ENCODE data around the gene SGK1.
"Not testable (repeated sequence)": the region's sequence is repeated elsewhere in the genome, so short reads cannot be mapped to it uniquely, and the experiment has no call there.

The SGK1 gene

GRCh38 chr6:134256862-134257261, 61.0 kb downstream of the SGK1 start:
- ChIA-PET POLR2A (no interaction called here), CTCF (interaction anchor here (1.4 kb wide), 1 partner anchor 384 kb away, joined by 3 read pairs; no protein-coding TSS in a partner anchor)
- no peak overlapping the region for H3K4me3 ChIP-seq (ENCODE audit: low read depth, low read length)
- DNase-seq (ENCODE audit: low read depth, low spot score), result no peak
- TF ChIP-seq CTCF (IDR thresholded peaks at IDR 0.05; ENCODE audit: insufficient read depth, low read length, missing control alignments), result no peak

- H3K4me3 ChIP-seq (ENCODE audit: low read depth, low read length); CTCF ChIA-PET; POLR2A ChIA-PET; DNase-seq (ENCODE audit: low read depth, low spot score): not testable (repeated sequence)
Observed at GRCh38 chr6:134255280-134255679, 62.6 kb downstream of the SGK1 start.

- ChIA-PET POLR2A (interaction anchor here (0.7 kb wide), 1 partner anchor 335 kb away, joined by 3 read pairs; no protein-coding TSS in a partner anchor), CTCF (no interaction called here)
- TF ChIP-seq CTCF (IDR thresholded peaks at IDR 0.05; ENCODE audit: insufficient read depth, low read length, missing control alignments), result no peak
- H3K4me3 ChIP-seq (ENCODE audit: low read depth, low read length), result no peak overlapping the region
- DNase-seq (ENCODE audit: low read depth, low spot score), result no peak
Observed at GRCh38 chr6:134254118-134254517, 63.8 kb downstream of the SGK1 start.

- no peak for TF ChIP-seq CTCF (IDR thresholded peaks at IDR 0.05; ENCODE audit: insufficient read depth, low read length, missing control alignments)
- CTCF ChIA-PET, result no interaction called here
- POLR2A ChIA-PET, result interaction anchor here (0.7 kb wide), 1 partner anchor 336 kb away, joined by 3 read pairs; no protein-coding TSS in a partner anchor
- DNase-seq (ENCODE audit: low read depth, low spot score), result peak; percentile 51
- H3K4me3 ChIP-seq (ENCODE audit: low read depth, low read length), result no peak overlapping the region
Observed at GRCh38 chr6:134253681-134254080, 64.2 kb downstream of the SGK1 start.

- DNase-seq (ENCODE audit: low read depth, low spot score), result no peak
- POLR2A ChIA-PET, result no interaction called here
- no peak for TF ChIP-seq CTCF (IDR thresholded peaks at IDR 0.05; ENCODE audit: insufficient read depth, low read length, missing control alignments)
- CTCF ChIA-PET, result no interaction called here
- no peak overlapping the region for H3K4me3 ChIP-seq (ENCODE audit: low read depth, low read length)
Observed at GRCh38 chr6:134251320-134251719, 66.6 kb downstream of the SGK1 start.

GRCh38 chr6:134250776-134251175, 67.1 kb downstream of the SGK1 start:
- no peak overlapping the region for H3K4me3 ChIP-seq (ENCODE audit: low read depth, low read length)
- no peak for DNase-seq (ENCODE audit: low read depth, low spot score)
- ChIA-PET CTCF (interaction anchor here (1.0 kb wide), 1 partner anchor 571 kb away, joined by 3 read pairs; no protein-coding TSS in a partner anchor), POLR2A (no interaction called here)
- no peak for TF ChIP-seq CTCF (IDR thresholded peaks at IDR 0.05; ENCODE audit: insufficient read depth, low read length, missing control alignments)
